ENCODE data around the gene CALR3.

CALR3 gene

DNA sequence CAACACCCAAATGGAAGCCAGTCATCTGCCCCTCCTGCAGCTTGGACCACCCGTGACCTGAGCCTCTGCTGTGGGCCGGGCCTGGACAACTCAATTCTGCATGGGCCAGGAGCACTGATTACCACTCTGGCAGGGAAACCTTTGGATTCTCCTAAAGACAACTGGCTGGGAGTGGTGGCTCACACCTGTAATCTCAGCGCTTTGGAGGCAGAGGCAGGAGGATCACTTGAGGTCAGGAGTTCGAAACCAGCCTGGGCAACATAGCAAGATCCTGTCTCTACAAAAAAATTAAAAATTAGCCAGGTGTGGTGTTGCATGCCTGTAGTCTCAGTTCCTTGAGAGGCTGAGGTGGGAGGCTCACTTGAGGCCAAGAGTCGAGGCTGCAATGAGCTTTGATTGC lies 30.7 kb downstream of the CALR3 start:
- no peak for DNase-seq
- intact Hi-C loops (cut with DNase I; ENCODE audit: low total_unique reads): no loop called here

DNA sequence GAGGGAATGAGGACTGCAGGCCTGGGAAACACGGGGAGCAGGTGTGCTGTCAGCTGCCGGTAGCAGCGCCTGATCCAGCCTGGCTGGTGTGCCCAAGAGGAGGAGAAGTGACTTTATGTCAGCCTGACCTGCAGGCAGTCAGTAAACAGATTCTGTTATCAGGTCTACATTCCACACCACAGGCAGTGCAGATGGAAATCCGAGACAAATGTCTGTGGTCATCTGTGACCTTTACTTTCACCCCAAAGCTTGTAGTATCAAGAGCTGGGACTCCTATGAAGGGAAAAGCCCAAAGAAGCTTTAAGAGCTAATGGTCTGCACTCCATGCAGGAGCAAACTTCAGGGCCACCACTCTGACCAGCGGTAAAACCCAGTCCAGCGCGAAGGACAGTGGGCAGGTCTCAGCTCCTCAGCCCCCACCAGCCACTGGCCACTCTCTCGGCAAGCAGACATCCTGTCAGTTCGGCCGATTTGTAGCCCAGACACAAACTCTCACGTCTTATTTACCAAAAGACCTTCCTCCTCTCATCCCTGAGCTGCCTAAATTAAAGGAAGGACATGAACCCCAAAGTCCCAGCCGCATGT lies 31.9 kb downstream of the CALR3 start:
- Histone ChIP-seq H3K27ac (no peak overlapping the region), H3K4me1 (peaks cover 0 to 14% (median 4%) of the 10 kb centered on the region in 4 donors), H3K36me3 (no peaks in the 10 kb centered on the region), H3K4me3 (no peak overlapping the region), H3K9me3 (no peaks in the 10 kb centered on the region), H3K27me3 (no peaks in the 10 kb centered on the region)
- TF ChIP-seq, protein P1, sequence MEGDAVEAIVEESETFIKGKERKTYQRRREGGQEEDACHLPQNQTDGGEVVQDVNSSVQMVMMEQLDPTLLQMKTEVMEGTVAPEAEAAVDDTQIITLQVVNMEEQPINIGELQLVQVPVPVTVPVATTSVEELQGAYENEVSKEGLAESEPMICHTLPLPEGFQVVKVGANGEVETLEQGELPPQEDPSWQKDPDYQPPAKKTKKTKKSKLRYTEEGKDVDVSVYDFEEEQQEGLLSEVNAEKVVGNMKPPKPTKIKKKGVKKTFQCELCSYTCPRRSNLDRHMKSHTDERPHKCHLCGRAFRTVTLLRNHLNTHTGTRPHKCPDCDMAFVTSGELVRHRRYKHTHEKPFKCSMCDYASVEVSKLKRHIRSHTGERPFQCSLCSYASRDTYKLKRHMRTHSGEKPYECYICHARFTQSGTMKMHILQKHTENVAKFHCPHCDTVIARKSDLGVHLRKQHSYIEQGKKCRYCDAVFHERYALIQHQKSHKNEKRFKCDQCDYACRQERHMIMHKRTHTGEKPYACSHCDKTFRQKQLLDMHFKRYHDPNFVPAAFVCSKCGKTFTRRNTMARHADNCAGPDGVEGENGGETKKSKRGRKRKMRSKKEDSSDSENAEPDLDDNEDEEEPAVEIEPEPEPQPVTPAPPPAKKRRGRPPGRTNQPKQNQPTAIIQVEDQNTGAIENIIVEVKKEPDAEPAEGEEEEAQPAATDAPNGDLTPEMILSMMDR (IDR thresholded peaks at IDR 0.05): no peak
- intact Hi-C loops (cut with DNase I; ENCODE audit: low total_unique reads): no loop called here
- no peak for DNase-seq

More for the DNA sequence above, 30.7 kb downstream of the CALR3 start:
- Histone ChIP-seq H3K4me1 (peaks cover 0 to 24% (median 11%) of the 10 kb centered on the region in 4 donors), H3K36me3 (no peaks in the 10 kb centered on the region), H3K27me3 (no peaks in the 10 kb centered on the region), H3K27ac (no peak overlapping the region), H3K4me3 (no peak overlapping the region), H3K9me3 (no peaks in the 10 kb centered on the region)
- TF ChIP-seq, protein P1 (IDR thresholded peaks at IDR 0.05): no peak

DNA sequence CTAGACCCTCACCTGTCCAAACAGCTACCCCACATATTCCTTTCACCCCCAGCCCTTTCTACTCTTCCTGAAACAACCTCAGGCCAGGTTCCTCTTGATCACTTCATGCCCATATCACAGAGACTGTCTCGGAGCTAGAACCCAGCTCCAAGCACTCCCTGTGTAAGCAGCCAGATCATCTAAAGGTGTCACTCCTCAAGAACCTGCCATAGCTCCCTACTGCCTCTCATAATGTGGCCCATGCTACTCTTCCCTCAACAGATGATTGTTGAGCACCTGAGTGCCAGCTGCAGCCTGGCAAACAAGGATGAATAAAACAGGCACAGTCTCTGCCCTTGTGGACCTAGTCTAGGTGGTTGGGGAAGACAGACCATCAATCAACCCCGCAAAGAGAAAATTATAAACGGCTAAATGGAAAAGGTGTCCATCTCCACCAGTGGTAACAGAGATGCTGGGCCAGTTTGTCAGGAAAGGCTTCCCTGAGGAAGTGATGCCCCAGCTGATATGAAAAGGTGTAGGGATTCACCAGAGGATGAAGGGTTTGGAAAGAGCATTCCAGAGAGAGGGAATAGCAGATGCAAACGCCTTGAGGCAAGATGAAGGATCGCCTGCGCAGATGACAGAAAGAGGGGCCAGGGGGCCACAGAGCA lies 32.5 kb downstream of the CALR3 start:
- Histone ChIP-seq H3K4me1 (peaks cover 0 to 17% (median 4%) of the 10 kb centered on the region in 4 donors), H3K4me3 (no peak overlapping the region), H3K9me3 (no peaks in the 10 kb centered on the region), H3K27me3 (no peaks in the 10 kb centered on the region), H3K36me3 (no peaks in the 10 kb centered on the region), H3K27ac (no peak overlapping the region)
- intact Hi-C loops (cut with DNase I; ENCODE audit: low total_unique reads): no loop called here
- DNase-seq: no peak
- TF ChIP-seq, protein P1 (IDR thresholded peaks at IDR 0.05): no peak

DNA sequence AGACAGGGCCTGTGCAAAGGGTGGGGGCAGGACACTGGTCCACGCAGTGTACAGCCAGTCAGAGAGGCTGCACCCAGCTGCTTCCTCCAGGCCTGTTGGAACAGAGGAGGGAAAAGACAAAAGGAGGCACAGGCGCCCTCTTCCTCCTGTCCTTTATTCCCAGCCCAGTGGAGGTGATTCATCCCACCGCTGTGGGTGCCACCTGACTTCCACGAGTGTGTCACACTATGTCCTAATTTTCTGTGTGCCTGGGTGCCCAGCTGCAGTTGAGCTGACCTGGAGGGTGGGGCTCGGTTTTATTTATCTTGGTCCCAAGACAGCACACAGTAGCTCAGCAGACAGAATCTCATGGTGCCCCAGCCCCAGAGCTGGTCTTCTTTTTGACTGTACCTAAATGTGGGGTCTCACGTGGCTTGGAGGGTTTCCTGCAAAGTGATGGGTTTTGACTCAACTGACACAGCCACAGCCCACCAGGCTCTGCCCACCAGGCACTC lies 33.2 kb downstream of the CALR3 start:
- TF ChIP-seq, protein P1 (IDR thresholded peaks at IDR 0.05): no peak
- Histone ChIP-seq H3K36me3 (no peaks in the 10 kb centered on the region), H3K4me3 (no peak overlapping the region), H3K27ac (no peak overlapping the region), H3K4me1 (peaks cover 0 to 22% (median 9%) of the 10 kb centered on the region in 4 donors), H3K27me3 (no peaks in the 10 kb centered on the region), H3K9me3 (no peaks in the 10 kb centered on the region)
- no peak for DNase-seq
- intact Hi-C loops (cut with DNase I; ENCODE audit: low total_unique reads): no loop called here

DNA sequence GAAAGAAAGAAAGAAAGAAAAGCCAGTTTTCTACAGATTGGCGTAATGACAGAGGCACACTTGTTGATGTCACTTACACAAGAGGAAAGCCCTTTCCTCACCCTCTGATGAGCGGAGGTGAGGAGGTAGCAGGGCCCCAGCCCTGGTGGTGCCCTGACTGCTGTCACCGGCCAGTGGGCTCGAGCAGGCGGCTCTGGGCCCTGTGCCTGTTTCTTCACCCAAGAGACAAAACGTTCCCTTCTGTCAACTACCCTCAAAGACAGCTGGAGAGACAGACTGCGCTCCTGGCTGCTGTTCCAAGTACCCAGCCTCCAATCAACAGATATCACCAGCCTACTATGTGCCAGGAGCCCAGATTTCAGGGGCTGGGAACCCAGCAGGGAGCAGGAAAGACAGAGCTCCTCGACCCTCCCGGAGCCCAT lies 34.3 kb downstream of the CALR3 start:
- H3K27ac ChIP-seq: no peak overlapping the region
- no peak overlapping the region for H3K4me3 ChIP-seq
- peaks cover 0 to 32% (median 21%) of the 10 kb centered on the region in 4 donors for H3K4me1 ChIP-seq
- H3K9me3 ChIP-seq: no peaks in the 10 kb centered on the region
- H3K36me3 ChIP-seq: no peaks in the 10 kb centered on the region
- TF ChIP-seq, protein P1 (IDR thresholded peaks at IDR 0.05): no peak
- H3K27me3 ChIP-seq: no peaks in the 10 kb centered on the region
- intact Hi-C loops (cut with DNase I; ENCODE audit: low total_unique reads): no loop called here
- no peak for DNase-seq
